ENCODE measurements around the gene HCRT.
"Not testable (repeated sequence)": the region's sequence is repeated elsewhere in the genome, so short reads cannot be mapped to it uniquely, and the experiment has no call there.

HCRT gene, protein sequence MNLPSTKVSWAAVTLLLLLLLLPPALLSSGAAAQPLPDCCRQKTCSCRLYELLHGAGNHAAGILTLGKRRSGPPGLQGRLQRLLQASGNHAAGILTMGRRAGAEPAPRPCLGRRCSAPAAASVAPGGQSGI

DNA sequence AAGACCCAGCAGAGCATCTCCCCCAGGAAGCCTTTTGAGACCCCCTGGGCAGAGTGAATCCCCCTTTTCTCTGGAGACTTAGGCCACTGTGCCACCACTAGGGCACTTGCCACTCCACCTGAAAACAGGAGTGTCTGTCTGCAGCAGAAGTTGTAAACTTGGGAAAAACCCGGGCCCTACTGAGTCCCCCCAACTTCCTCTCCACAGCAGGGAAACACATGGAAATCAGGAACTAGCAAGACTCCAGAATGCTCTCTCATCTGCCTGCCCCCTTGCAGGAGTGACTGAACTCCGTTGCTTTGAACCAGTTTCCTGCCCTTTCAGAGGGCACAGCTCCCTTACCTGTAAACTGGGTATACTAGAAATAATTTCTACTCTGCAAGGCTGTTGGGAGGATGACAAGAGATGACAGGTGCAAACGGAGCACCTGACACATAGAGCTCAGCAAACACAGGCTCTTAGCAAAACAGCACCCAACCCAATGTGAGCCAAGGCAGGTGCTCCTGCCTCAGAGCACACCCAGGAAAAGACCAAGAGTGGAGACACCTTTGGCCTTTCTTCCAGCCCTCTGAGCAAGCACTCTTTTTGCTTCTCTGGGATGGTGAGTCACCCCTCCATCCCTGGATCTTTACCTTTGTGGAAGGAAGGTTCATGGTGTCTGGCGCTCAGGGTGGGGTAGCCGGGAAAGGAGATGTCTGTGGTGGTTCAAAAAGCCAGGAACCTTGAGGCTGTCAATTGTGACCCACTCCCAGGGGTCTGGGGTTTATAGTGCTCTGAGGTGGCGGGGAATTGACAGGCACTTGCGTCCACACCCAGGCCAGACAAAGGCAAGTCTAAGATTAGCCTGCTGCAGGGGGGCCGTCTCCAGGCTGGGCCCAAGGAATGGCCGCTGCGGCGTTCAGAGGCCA, at the start of gene HCRT:
HCRT (minus strand) TSS at position 740 of the 908 bp plus-strand sequence; CDS start at position 653, 87 bp downstream.
- no peak for DNase-seq (ENCODE audit: low read depth)

DNA sequence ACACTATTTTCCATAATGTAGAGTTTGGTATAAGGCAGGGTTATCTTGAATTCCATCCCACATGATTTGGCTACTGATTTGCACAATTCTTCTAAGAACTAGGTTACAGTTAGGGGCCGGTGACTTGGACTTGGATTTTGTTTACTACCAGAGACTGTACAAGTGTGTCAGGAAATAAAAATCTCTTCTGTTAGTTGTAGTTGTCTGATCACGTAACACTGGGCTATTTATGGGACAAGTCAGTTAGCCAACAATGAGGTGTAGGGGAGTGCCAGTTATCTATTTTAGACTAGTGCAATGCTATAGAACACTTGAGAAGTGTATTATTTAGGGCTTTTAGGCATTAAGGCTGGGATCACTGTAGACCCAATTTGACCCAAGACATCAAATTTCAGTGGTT, 48.7 kb upstream of the HCRT start:
- DNase-seq (ENCODE audit: low read depth): no peak

DNA sequence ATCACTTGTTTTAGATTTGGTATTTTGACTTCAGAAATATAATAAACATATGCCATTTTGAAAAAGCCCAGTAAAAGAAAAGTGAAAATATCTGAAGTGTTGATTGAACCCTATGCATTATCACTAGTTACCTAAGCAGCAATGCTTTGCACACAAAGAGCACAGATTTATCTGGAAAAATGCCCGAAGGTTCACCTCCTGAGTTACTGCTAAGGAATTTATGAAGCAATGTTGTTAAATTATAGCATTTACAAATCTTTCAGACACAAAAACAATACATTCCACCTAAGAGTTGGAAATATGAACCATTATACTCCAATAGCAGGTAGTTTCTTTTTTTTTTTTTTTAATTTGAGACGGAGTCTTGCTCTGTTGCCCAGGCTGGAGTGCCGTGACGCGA, 47.9 kb upstream of the HCRT start:
- DNase-seq (ENCODE audit: low read depth): no peak

DNA sequence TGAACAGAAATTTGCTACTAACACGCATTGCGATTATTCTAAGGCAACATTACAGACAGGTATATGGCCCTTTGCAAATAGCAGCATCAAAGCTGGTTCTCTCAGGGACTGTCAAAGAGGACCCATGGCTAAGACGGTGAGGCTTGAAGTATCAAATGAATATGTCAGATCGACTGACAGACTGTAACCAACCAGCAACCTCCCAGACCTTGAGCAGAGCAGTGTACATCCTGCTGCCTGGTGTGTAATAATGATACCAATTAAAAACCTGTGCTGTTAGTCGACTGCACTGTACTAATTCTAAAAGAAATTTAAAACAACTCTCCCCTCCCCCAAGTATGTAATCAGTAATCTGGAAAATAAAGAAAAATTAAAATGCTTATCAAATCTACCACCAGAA, 45.0 kb upstream of the HCRT start:
- no peak for DNase-seq (ENCODE audit: low read depth)

DNA sequence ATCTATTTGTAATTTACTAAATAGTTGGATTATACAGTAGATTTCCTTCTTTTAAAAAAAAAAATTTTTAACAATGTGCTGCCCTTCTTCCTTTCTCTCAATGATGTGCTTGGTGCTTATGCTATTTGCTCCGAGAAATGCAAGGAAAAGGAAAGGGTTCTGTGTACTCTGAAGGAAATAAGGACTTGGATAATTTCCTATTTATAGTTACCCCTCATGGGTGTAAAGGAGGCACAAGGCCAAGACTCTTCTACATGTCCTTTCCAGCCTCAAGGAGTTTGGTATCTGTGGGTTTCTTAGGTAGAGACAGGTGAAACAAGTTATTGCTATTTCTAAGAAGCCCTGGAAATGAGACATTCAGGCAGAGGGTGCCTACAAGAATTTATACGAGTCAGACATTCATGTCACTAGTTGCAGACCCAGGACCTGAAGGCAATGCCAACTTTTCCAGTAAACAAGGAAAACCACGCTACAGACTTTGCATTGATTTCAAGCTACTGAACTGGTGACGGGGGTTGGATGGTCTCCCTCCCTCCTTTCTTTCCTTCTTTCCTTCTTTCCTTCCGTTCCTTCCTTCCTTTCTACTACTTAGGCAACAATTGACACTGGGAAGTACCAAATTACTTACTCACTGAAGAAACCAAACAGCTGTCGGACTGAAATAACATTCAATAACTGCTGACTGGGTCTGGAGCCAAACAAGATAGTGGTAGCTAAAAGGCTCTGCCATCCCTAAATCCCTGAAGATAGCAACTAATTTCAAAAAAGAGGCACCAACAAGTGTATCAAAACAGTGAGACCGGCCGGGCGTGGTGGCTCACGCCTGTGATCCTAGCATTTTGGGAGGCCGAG, 42.8 kb upstream of the HCRT start:
- no peak for DNase-seq (ENCODE audit: low read depth)

DNA sequence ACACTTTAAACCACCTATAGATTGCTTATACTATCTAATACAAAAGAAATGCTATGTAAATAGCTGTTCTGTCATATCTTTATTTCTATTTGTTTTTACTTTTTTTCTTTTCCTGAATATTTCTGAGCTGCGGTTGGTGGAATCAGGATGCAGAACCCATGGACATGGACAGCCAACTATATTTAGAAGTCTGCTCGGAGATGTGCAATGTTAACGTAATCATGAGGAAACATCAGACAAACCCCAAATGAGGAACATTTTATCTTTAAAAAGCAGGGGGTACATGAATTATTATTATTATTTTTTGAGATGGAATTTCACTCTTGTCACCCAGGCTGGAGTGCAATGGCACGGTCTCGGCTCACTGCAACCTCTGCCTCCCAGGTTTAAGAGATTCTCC, 40.4 kb upstream of the HCRT start:
- no peak for DNase-seq (ENCODE audit: low read depth)

DNA sequence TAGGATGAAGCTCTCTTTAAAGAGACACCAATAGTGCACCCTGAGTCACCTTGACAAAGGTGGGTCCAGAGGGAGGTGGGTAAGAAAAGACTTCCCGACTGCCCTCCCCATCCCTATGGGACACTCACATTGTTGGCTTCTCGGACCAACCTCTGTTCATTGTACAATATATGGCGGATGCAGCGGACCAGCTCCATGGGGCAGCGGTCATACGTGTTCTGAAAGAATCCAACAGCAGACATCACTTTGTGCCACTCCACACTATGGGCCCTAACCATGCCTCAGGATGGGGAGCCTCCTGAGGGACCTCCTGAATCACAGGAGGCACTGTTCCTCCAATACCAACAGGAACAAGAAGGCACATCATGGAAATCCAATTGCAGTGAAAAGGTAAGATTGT, 39.4 kb upstream of the HCRT start:
- DNase-seq (ENCODE audit: low read depth): no peak

DNA sequence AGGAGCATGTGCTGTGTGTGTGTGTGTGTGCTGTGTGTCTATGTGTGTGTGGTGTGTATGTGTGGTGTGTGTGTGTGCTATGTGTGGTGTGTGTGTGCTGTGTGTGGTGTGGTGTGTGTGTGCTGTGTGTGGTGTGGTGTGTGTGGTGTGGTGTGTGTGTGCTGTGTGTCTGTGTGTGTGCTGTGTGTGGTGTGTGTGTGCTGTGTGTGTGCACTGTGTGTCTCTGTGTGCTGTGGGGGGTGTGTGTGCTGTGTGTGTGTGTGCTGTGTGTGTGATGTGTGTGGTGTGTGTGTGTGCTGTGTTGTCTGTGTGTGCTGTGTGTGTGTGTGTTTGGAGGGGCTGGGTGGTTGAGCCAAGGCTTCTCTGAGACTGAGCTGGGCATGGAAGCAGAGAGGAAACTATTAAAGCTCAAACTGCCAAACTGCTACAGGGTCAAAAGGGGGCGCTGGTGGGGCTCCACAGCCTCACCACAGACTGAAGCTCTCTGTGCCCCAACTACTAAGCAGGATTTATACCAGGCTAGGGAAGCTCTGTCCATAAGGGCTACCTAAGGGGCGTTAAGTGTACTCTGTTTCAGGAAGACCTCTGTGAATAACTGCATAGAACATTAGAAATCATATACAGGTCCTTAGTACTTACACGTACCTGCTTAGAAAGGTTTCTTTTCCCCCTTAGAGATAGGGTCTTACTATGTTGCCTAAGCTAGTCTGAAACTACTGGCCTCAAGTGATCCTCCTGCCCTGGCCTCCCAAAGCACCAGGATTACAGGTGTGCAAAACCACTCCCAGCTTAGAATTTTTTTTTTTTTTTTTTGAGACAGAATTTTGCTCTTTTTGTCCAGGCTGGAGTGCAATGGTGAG, 36.9 kb upstream of the HCRT start:
- DNase-seq (ENCODE audit: low read depth): no peak

DNA sequence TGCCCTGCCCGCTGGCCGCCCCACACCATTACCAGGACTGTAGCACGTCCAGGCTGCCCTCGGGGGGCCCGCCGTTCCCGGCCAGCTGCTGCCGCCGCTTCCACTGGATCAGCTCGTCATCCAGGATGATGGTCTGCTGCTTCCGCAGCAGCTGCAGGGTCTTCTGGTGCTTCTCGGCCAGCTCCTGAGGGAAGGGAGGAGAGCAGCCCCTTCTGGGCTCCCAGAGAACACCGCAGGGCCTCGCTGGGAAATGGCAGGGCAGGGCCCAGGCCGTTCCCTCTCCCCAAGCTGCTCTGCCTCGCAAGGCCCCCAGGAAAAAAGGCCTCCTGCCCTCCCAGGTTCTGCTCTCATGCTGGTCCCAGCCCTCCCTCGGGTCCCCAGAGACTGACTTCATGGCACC, 34.0 kb upstream of the HCRT start:
- DNase-seq (ENCODE audit: low read depth): not testable (repeated sequence)

DNA sequence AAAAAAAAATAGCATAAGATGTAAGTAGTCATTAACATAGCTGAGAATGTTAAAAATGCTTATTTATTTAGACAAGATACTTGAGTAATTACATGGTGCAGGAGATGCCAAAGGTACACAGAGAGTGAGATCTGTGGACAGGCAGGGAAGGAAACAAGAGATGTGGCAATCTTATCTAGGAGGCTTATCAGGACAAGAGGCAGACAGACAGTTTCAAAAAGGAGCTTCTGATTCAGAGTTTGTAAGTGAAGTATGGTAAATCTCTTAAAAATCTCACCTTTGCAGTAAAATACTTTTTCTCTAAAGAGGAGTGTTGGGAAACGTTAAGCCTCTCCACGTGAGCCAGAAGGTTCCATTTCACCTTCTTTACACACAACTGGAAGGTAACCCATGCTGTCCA, 28.9 kb upstream of the HCRT start:
- DNase-seq (ENCODE audit: low read depth): no peak

DNA sequence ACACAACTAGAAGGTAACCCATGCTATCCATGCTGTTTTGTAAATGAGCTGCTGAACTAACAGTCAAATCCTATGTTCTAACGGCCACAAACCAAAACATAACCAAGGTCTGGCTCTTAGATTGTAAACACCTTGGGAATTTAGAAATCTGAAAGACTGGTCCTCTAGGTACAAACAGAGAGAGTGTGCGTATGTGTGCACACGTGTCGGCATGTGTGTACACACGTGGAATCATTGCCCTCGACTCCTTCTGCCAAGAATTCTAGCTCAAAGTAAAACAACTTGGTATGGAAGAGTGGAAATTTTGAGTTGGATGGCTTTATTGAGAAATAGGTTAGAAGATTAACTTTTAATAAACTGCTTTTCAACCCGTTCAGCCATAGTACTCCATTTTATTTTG, 27.1 kb upstream of the HCRT start:
- no peak for DNase-seq (ENCODE audit: low read depth)

DNA sequence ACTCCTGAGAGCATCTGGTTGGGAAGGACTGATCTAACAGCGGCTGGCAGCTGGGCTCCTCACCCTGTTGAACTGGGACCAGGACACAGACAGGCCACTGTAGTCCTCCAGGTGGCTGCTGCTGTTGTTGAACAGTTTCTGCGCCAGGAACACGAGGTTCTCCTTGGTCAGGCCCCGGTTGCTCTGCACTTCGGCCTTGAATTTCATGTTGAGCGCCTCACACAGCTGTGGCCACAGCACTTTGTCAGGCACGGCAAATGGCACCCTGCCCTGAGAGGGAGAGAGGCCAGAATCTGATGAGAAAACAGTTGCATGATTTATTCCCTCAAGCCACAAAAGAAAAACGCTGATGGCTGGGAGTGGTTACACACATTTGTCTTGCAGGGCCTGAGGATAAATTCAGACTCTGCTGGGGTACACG, 26.7 kb upstream of the HCRT start:
- DNase-seq (ENCODE audit: low read depth): peak; percentile 45

DNA sequence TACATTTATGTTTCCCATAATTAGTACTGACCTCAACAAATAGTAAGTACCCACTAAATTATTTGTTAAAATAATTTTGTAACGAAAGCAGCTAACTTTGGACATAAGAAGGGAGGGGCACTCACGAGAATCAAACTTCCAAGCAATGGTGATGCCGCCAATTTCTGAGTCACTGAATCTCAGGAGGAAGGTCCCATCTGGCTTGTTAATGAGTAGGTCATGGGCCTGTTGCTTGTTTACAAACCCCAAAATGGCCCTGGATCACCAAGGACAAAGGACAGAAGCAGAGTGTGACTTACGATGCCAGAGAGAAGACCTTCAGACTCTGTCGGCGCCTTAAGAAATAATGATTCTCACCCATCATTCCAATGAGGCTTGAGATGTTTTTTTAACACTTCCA, 24.8 kb upstream of the HCRT start:
- no peak for DNase-seq (ENCODE audit: low read depth)

DNA sequence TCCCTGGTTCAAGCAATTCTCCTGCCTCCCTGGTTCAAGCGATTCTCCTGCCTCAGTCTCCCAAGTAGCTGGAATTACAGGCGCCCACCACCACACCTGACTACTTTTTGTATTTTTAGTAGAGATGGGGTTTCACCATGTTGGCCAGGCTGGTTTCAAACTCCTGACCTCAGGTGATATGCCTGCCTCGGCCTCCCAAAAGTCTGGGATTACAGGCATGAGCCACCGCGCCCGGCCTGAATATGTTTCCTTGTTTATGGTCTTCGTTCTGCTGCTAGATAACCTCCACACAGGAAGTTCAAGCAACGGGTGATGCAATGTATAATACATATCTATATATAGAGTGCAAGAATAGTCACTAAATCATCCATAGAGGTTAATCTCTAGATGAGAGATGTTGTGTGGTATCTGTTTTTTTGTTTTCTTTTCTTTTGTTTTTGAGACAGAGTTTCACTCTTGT, 20.9 kb upstream of the HCRT start:
- DNase-seq (ENCODE audit: low read depth): not testable (repeated sequence)

DNA sequence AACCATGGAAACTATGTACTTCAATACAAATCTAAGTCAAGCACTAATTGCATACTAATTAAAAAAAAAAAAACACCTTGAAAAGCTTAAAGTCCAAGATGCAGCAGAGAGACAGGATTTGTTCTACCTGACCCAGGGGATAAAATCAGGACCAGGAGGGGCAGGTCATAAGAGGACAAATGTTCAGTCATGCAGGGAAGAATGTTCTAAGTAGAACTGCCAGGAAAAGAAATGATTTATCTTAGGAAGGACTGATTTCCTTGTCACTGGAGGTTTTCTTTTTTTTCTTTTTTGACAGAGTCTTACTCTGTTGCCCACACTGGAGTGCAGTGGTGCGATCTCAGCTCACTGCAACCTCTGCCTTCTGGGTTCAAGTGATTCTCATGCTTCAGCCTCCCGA, 18.1 kb upstream of the HCRT start:
- no peak for DNase-seq (ENCODE audit: low read depth)

DNA sequence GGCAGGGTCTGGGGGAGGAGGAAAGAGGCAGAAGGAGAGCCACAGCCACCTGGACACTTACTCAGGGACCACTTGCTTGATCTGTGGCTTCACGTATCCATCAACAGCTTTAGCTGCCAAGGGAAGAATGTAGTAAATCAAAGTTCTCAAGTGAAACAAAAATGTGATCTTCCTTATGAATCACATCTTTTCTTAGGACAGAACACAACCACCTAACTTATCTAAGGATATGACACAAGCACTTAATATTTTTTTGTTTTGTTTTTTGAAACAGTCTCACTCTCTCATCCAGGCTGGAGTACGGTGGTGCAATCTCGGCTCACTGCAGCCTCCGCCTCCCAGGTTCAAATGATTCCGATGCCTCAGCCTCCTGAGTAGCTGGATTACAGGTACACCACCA, 17.4 kb upstream of the HCRT start:
- no peak for DNase-seq (ENCODE audit: low read depth)

DNA sequence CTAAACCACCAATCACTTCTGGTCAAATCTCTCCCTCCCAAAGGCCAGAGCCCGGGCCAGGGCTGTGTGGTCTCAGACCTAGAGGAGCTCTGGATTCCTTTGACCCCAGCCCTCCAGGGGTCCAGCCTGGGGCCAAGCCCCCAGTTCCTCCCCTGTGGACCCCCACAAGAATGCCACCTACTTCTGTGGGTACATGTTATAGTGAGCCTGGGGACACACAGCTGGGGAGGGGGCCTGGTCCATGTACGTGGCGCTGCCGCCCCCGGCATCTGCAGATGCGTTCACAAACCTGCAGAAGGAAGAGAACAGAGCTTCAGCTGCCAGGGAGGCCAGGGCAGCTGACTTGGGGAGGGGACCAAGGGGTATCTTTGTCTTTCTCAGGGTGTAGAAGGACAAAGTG, 16.9 kb upstream of the HCRT start:
- no peak for DNase-seq (ENCODE audit: low read depth)

DNA sequence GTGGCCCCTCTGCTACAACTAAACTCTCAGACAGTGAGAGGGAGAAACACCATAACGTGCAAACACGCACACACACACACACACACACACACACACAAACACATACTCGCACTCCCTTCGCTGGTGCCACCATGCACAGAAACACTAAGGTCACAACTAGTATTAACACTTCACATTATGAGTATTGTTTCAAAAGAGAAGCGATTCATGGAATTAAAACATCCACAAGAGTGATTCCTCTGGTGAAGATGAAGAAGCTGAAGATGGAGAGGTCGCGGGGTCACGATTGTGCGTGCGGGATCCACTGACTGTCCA, 16.2 kb upstream of the HCRT start:
- DNase-seq (ENCODE audit: low read depth): no peak

DNA sequence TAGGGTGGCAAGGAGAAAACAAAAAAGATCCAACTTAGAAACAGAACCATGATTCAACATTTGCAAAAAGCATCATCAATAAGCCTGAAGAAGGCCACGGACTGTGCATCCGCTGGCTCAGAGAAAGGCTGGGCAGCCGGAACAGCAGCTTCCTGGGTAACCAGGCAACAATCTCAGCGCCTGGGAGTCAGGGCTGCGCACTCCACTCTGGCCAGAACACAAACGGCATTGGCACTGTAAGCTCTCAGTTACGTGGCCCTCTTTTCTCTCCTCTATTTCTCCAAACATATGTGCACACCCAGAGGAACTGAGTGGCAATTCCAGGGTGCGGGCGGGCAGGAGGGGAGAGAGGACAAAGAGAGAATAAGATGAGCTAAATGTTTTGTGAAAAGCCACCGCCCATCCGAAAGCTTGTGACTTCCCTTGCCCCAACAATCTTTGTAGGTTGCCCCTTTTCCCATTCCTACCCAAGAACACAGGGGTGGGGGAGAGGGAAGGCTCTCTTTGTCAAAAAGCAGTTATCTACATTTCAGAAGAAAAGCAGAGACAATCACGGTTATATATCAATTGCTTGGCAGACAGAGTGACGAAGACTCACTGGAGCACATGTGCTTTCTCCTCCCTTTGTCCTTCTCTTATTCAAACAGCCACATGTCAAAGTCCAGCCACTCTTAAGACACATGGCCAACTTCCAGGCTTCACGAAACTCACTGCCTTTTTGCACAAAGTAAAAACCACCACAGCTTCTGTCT, 15.6 kb upstream of the HCRT start:
- DNase-seq (ENCODE audit: low read depth): no peak

DNA sequence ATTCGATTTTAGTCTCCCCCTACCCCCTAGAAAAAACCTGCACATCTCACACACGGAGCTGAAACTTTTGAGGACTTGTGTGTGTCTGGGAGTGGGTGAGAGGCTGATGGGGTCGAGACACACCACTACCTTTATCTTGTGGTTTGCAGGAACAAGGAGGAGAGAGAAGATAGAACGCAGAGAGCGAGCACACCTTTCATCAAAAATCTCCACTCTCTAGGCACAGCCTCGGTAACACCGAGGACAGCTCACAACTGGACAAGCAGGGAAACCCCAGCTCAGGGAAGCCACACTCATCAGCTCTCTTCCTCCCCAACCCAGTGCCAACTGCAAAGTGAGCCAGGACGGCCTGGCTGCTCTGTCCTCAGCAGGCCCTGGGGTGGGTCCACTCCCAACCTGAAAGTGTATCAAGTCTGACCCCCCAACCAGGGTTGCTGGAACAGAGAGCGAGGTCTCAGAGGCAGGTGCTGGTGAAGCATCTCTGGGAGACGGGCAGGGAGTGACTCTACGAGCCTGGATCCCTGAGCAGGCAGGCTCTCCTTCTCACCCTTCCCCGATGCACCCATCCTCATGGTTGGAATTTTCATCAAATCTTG, 14.3 kb upstream of the HCRT start:
- no peak for DNase-seq (ENCODE audit: low read depth)

DNA sequence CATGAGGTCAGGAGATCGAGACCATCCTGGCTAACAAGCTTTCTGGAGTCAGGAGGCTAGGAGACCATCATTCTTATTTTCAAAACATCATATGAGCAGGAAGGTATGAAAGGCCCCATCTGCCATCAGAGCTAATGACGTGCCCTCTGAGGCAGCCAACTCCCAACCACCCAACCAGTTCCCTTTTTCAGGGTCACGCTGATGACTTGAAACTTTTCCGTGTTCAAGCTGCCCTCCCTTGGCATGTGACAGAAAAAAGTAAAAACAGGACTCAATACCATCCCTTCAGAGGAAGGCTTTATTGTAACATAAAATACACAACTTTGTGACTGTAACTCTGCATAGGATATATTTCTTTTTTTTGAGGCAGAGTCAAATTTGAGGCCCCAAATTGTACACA, 13.6 kb upstream of the HCRT start:
- DNase-seq (ENCODE audit: low read depth): no peak
